OCI-LY3 (cell line): Measurements from ENCODE around the gene SRP54.

Experiments
- CTCF ChIP-seq: fragments of 200-600, 300-600 bp; sonication (generic); IDR thresholded peaks from 2 replicates; pipeline ENCODE4 v1.5.1; 2014; ENCODE audit warnings: antibody characterized with exemption, low read length, low read depth
- EZH2phosphoT487 ChIP-seq: fragments of 200-600 bp; shearing (Covaris generic); IDR thresholded peaks from 2 replicates; pipeline ENCODE4 v1.6.1; 2018; ENCODE audit warnings: antibody characterized with exemption, mixed run types, low read depth

GRCh38 chr14:35051796-35052195, 69.0 kb downstream of the SRP54 start:
- no peak for TF ChIP-seq CTCF
- no peak for TF ChIP-seq EZH2phosphoT487
